ENCODE results near the gene GSTM2.

The GSTM2 gene

GRCh38 chr1:109629372-109630030 lies 38.4 kb upstream of the GSTM2 start:
- in situ Hi-C loops (cut with MboI; ENCODE audit: low sequenced_read_pairs): loop anchor here (10.0 kb wide), 1 partner anchor 85 kb away; the partner anchor contains the start of gene GNAI3

GRCh38 chr1:109630081-109630897 lies 37.6 kb upstream of the GSTM2 start:
- in situ Hi-C loops (cut with MboI; ENCODE audit: low sequenced_read_pairs): loop anchor here (10.0 kb wide), 1 partner anchor 85 kb away; the partner anchor contains the start of gene GNAI3

GRCh38 chr1:109630898-109631512 lies 36.9 kb upstream of the GSTM2 start:
- in situ Hi-C loops (cut with MboI; ENCODE audit: low sequenced_read_pairs): loop anchor here (10.0 kb wide), 1 partner anchor 86 kb away; the partner anchor contains the start of gene GNAI3

- in situ Hi-C loops (cut with MboI; ENCODE audit: low sequenced_read_pairs): loop anchor here (10.0 kb wide), 1 partner anchor 87 kb away; the partner anchor contains the start of gene GNAI3
These were observed 36.0 kb upstream of the GSTM2 start for GRCh38 chr1:109631513-109632505.

GRCh38 chr1:109632671-109633346 lies 35.0 kb upstream of the GSTM2 start:
- in situ Hi-C loops (cut with MboI; ENCODE audit: low sequenced_read_pairs): loop anchor here (10.0 kb wide), 1 partner anchor 88 kb away; the partner anchor contains the start of gene GNAI3

- in situ Hi-C loops (cut with MboI; ENCODE audit: low sequenced_read_pairs): loop anchor here (10.0 kb wide), 1 partner anchor 89 kb away; the partner anchor contains the start of gene GNAI3
These were observed 33.6 kb upstream of the GSTM2 start for GRCh38 chr1:109634292-109634691.

- in situ Hi-C loops (cut with MboI; ENCODE audit: low sequenced_read_pairs): loop anchor here (10.0 kb wide), 1 partner anchor 90 kb away; the partner anchor contains the start of gene GNAI3
These were observed 32.8 kb upstream of the GSTM2 start for GRCh38 chr1:109634771-109635750.

GRCh38 chr1:109635862-109636200 lies 32.0 kb upstream of the GSTM2 start:
- in situ Hi-C loops (cut with MboI; ENCODE audit: low sequenced_read_pairs): loop anchor here (10.0 kb wide), 1 partner anchor 91 kb away; the partner anchor contains the start of gene GNAI3

GRCh38 chr1:109636201-109636952 lies 31.5 kb upstream of the GSTM2 start:
- in situ Hi-C loops (cut with MboI; ENCODE audit: low sequenced_read_pairs): loop anchor here (10.0 kb wide), 1 partner anchor 92 kb away; the partner anchor contains the start of gene GNAI3

- in situ Hi-C loops (cut with MboI; ENCODE audit: low sequenced_read_pairs): loop anchor here (10.0 kb wide), 1 partner anchor 93 kb away; the partner anchor contains the start of gene GNAI3
These were observed 30.4 kb upstream of the GSTM2 start for GRCh38 chr1:109637446-109637845.

- in situ Hi-C loops (cut with MboI; ENCODE audit: low sequenced_read_pairs): loop anchor here (10.0 kb wide), 1 partner anchor 94 kb away; the partner anchor contains the start of gene GNAI3
These were observed 28.6 kb upstream of the GSTM2 start for GRCh38 chr1:109639063-109639840.

- in situ Hi-C loops (cut with MboI; ENCODE audit: low sequenced_read_pairs): loop anchor here (5.0 to 10.0 kb wide), 2 partner anchors 95 to 132 kb away; partner anchors contain the start of gene GNAI3
These were observed 28.0 kb upstream of the GSTM2 start for GRCh38 chr1:109639841-109640184.

GRCh38 chr1:109640285-109640865 lies 27.5 kb upstream of the GSTM2 start:
- in situ Hi-C loops (cut with MboI; ENCODE audit: low sequenced_read_pairs): loop anchor here (5.0 kb wide), 1 partner anchor 132 kb away; no protein-coding TSS in a partner anchor

GRCh38 chr1:109641078-109641740 lies 26.6 kb upstream of the GSTM2 start:
- in situ Hi-C loops (cut with MboI; ENCODE audit: low sequenced_read_pairs): loop anchor here (5.0 kb wide), 1 partner anchor 131 kb away; no protein-coding TSS in a partner anchor

GRCh38 chr1:109641861-109642260 lies 26.0 kb upstream of the GSTM2 start:
- in situ Hi-C loops (cut with MboI; ENCODE audit: low sequenced_read_pairs): loop anchor here (5.0 kb wide), 1 partner anchor 130 kb away; no protein-coding TSS in a partner anchor
